Muscle layer of colon (tissue), 2 donors: ENCODE measurements around the gene C15orf39.

Experiments
- H3K27ac ChIP-seq: one replicate; pipeline ENCODE4 v1.7.0; 2013; ENCODE audit warnings: low read depth, mild to moderate bottlenecking, low read length, moderate library complexity
- H3K27me3 ChIP-seq, 2 donors: one replicate each; pipeline ENCODE4 v1.7.0; 2013; ENCODE audit warnings: low read length in 2 of 2, mild to moderate bottlenecking in 2 of 2; ENCODE audit not compliant: insufficient read depth in 2 of 2, control insufficient read depth in 1 of 2
- H3K36me3 ChIP-seq: one replicate; pipeline ENCODE4 v1.7.0; 2013; ENCODE audit warnings: mild to moderate bottlenecking, low read length; ENCODE audit not compliant: insufficient read depth
- H3K4me1 ChIP-seq: one replicate; pipeline ENCODE4 v1.7.0; 2013; ENCODE audit warnings: mild to moderate bottlenecking, low read length; ENCODE audit not compliant: insufficient read depth
- H3K4me3 ChIP-seq, 2 donors: one replicate each; pipeline ENCODE4 v1.7.0; 2013; ENCODE audit warnings: low read length in 2 of 2, low read depth in 1 of 2, mild to moderate bottlenecking in 1 of 2, moderate library complexity in 1 of 2
- H3K9ac ChIP-seq: one replicate; pipeline ENCODE4 v1.7.0; 2013; ENCODE audit warnings: low read length
- H3K9me3 ChIP-seq: one replicate; pipeline ENCODE4 v1.7.0; 2013; ENCODE audit warnings: mild to moderate bottlenecking, low read length
- donor health status: abdominal sarcoma.
- donor health status: Adenocarcinoma of cecum.

The C15orf39 gene

DNA sequence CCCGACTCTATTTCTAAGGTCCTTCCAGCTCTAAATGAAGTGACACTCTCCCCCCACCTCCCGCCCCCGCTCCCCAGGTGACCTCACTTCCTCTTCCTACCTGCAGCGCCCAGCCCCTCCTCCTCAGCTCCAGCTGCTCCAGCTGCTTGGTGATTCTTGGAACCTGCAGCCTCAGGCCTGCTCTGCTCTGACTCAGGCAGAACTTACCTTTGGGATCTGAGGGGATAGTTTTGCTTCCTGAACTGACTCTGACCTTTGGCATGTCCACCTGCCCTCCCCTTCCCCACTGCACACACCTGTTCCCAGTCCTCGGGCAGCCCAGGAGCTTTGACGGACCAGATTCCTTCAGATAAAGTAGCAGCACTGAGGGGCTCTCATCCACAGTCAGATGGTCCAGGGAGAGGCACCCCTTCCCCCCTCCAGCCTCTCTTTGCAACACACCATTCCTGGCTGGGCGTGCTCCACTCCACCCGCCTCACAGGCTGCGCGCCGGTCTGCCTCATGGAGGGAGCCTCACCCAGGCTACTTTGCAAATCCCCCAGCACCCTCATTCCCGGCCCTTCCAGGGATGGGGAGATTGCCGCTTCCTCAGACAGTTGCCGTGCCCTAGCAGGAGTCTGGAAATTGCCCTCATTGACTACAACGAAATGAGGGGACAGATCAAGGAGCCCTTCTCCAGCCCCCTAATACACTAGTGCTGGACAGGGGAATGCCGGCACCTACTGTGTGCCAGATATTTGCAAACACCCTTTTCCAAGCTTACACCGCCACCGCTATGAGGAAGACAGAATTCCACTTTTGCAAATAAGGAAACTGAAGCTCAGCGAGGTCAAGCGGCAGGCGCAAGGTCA is 692 bp upstream of the C15orf39 start:
- H3K4me3 ChIP-seq, result peak overlapping the region in 1 of 2 donors; percentile 61
- H3K27me3 ChIP-seq, result no peaks in the 10 kb centered on the region
- H3K36me3 ChIP-seq, result peaks cover 5% of the 10 kb centered on the region
- H3K9me3 ChIP-seq, result no peaks in the 10 kb centered on the region
- peaks cover 30% of the 10 kb centered on the region for H3K4me1 ChIP-seq
- H3K9ac ChIP-seq, result no peak overlapping the region
- H3K27ac ChIP-seq, result peak overlapping the region; percentile 65

DNA sequence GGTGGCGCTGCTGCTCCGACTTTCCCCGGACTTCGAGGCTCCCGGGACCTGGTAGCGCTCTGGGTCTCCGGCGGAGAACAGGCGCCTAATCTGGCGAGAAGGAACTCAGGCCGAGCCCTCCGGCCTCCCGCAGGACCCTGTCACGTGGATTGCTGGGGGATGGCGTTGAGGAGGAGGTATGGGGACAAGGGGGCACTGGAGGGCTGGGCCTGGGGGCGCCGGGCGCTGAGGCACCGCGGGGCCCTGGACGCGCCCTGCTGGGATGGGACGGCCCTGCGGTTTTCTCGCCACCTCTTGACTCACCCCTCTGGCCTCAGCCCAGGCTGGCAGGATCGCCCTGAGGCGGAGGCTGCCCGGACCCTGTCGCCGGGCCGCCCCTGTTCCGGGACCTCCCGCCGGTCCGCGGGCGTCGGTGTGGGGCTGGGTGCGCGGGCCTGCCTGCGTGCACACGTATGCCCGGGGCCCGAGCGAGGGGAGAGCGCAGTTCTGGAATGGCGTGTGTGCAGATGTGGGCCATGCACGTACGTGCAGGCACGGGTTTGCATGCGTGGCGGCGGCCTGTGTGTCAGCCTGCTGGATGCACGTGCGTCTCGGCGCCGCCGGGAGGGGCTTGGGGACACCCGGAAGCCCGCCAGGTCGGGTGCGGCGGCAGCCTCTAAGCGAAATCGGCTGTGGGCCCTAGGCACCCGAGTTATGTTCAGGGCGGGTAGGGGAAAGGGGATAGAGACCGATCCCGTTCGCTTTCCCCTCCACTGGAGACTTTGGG is 752 bp downstream of the C15orf39 start:
- H3K27ac ChIP-seq, result peak overlapping the region; percentile 67
- peak overlapping the region; percentile 69 to 92 for H3K4me3 ChIP-seq
- H3K27me3 ChIP-seq, result no peaks in the 10 kb centered on the region
- no peaks in the 10 kb centered on the region for H3K9me3 ChIP-seq
- peaks cover 6% of the 10 kb centered on the region for H3K36me3 ChIP-seq
- H3K9ac ChIP-seq, result peak overlapping the region; percentile 75
- H3K4me1 ChIP-seq, result peaks cover 30% of the 10 kb centered on the region

DNA sequence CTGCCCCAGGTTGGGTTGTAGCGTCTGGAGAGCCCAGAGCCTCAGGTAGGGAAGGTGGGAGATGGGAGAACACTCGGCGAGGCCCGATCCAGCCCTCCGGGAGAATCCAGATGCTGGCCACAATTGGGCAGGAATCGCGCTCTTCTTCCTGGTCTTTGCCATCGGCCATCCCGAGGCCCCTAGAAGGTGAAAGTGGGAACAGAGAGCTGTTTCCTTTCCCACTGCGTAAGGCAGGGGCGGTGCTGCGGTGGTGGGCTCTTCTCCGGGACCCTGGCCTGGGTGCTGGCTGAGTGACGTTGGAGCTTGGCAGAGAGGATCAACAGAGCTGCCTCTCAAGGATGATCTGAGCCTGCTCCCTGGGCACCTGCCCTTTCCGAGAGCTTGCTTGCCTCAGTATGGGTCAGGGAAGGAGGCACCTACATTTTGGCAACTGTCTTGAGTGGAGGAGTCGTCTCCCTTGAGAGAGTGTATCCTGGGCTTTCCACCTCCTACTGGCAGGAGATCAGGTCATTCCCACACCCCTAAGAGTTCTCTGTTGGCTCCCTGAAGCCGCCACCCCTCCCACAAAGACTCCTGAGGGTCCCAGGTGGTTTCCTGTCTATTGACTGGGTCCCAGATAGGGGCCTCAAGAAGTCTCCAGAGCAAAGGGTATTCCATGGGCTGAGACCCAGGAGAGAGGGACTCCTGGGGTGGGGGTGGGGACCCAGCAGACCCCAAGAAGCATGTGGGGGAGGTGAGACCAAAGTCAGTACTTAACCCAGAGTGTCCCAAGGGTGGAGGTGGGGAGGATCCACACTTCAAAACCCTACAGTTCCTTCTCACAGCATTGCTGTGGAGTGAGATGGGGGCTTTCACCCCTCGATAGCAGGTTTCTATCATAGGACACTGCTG is 1.6 kb downstream of the C15orf39 start:
- peak overlapping the region; percentile 75 for H3K9ac ChIP-seq

DNA sequence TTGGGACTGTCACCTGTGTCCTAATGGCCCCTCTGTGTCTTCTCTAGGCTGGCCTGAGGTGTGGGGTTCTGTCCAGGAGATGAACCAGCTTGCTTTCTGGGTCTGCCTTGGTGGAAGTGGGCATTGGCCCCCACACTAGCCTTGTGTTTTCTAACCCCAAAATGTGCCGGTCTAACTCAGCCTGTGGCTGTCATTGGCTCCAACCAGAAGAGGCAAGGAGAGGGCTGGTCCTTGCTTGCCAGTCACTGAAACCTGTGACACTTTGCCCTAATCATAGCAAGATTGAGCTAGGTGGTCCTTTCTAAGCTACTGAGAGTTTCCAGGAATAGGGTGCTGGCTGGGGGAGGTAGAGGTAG is 2.2 kb downstream of the C15orf39 start:
- Histone ChIP-seq H3K9me3 (no peaks in the 10 kb centered on the region), H3K4me3 (peak overlapping the region in 1 of 2 donors; percentile 69), H3K27me3 (no peaks in the 10 kb centered on the region), H3K36me3 (peaks cover 14% of the 10 kb centered on the region), H3K27ac (peak overlapping the region; percentile 67), H3K4me1 (peaks cover 30% of the 10 kb centered on the region), H3K9ac (no peak overlapping the region)

More for the DNA sequence above, 1.6 kb downstream of the C15orf39 start:
- peaks cover 8% of the 10 kb centered on the region for H3K36me3 ChIP-seq
- no peaks in the 10 kb centered on the region for H3K27me3 ChIP-seq
- H3K4me1 ChIP-seq, result peaks cover 30% of the 10 kb centered on the region
- peak overlapping the region; percentile 67 for H3K27ac ChIP-seq
- H3K9me3 ChIP-seq, result no peaks in the 10 kb centered on the region
- peak overlapping the region; percentile 69 to 92 for H3K4me3 ChIP-seq

DNA sequence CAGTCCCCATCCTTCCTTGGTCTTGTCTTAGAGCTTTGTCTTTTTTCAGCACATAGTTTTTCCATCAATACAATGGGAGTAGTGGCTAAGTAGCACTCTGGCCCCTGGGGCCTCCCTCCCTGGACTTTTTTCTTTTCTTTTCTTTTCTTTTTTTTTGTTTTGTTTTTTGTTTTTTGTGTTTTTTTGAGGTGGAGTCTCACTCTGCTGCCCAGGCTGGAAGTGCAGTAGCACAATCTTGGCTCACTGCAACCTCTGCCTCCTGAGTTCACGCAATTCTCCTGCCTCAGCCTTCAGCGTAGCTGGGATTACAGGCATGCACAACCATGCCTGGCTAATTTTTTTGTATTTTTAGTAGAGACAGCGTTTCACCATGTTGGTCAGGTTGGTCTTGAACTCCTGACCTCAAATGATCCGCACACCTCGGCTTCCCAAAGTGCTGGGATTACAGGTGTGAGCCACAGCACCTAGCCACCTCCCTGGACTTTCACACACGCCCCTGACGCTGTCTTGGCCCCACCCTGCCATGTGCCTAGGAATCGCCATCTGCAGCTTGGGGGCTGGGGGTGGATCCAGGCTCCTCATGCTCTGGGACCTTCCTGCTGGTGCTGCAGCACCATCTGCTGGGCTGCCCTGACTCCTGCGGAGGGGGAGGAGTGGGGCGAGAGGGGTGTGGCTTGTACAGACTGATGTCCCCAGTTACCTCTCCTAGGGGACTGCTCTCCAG is 2.8 kb downstream of the C15orf39 start:
- Histone ChIP-seq H3K36me3 (peaks cover 20% of the 10 kb centered on the region), H3K27ac (no peak overlapping the region), H3K27me3 (no peaks in the 10 kb centered on the region), H3K4me1 (peaks cover 30% of the 10 kb centered on the region), H3K9ac (no peak overlapping the region), H3K9me3 (no peaks in the 10 kb centered on the region), H3K4me3 (no peak overlapping the region)

DNA sequence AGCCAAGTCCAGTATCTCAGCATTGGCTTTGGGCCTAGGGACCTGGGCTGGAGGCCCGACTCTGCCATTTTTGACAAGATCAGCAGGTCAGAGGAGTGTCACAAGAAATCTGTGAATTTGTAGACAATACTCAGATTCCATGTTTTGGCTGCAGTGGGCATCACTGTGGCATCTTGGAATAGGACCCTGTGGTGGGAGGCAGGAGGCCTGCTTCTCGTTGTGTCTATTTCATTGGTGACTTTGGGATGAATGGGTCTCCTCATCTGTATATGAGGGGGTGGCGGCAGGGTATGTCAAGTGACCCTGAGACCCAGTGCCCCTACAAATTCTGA is 3.3 kb downstream of the C15orf39 start:
- no peak overlapping the region for H3K9ac ChIP-seq
- H3K36me3 ChIP-seq, result peaks cover 24% of the 10 kb centered on the region
- no peak overlapping the region for H3K4me3 ChIP-seq
- H3K4me1 ChIP-seq, result peaks cover 30% of the 10 kb centered on the region
- no peaks in the 10 kb centered on the region for H3K27me3 ChIP-seq
- H3K9me3 ChIP-seq, result no peaks in the 10 kb centered on the region
- no peak overlapping the region for H3K27ac ChIP-seq

DNA sequence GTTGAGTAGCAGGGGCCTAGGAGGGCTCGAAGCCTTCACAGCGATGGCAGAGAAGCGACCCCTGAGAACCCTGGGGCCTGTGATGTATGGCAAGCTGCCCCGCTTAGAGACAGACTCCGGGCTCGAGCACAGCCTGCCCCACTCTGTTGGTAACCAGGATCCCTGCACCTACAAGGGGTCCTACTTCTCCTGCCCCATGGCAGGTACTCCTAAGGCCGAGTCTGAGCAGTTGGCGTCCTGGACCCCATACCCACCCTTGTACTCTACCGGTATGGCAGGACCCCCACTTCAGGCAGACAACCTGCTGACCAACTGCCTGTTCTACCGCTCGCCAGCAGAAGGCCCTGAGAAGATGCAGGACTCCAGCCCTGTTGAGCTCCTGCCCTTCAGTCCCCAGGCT is 4.3 kb downstream of the C15orf39 start:
- Histone ChIP-seq H3K36me3 (peaks cover 33% of the 10 kb centered on the region), H3K27ac (no peak overlapping the region), H3K9me3 (no peaks in the 10 kb centered on the region), H3K9ac (no peak overlapping the region), H3K4me1 (peaks cover 26% of the 10 kb centered on the region), H3K4me3 (no peak overlapping the region), H3K27me3 (no peaks in the 10 kb centered on the region)

DNA sequence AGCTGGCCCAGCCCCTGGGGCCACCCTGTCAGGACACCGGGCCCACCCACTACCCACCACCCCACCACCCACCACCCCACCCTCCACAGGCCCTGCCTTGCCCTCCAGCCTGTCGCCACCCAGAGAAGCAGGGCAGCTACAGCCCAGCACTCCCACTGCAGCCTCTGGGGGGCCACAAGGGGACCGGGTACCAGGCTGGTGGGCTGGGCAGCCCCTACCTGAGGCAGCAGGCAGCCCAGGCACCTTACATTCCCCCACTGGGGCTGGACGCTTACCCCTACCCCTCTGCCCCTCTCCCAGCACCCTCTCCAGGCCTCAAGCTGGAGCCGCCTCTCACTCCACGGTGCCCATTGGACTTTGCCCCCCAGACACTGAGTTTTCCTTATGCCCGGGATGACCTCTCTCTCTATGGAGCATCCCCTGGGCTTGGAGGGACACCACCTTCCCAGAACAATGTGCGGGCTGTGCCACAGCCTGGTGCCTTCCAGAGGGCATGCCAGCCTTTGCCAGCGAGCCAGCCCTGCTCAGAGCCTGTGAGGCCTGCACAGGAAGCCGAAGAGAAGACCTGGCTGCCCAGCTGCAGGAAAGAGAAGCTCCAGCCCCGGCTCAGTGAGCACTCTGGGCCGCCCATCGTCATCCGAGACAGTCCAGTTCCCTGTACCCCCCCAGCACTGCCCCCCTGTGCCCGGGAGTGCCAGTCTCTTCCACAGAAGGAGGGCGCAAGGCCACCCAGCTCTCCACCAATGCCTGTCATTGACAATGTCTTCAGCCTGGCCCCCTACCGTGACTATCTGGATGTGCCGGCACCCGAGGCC is 5.3 kb downstream of the C15orf39 start:
- Histone ChIP-seq H3K9me3 (no peaks in the 10 kb centered on the region), H3K4me3 (no peak overlapping the region), H3K4me1 (peaks cover 32% of the 10 kb centered on the region), H3K27me3 (no peaks in the 10 kb centered on the region), H3K27ac (no peak overlapping the region), H3K36me3 (peaks cover 43% of the 10 kb centered on the region), H3K9ac (no peak overlapping the region)

DNA sequence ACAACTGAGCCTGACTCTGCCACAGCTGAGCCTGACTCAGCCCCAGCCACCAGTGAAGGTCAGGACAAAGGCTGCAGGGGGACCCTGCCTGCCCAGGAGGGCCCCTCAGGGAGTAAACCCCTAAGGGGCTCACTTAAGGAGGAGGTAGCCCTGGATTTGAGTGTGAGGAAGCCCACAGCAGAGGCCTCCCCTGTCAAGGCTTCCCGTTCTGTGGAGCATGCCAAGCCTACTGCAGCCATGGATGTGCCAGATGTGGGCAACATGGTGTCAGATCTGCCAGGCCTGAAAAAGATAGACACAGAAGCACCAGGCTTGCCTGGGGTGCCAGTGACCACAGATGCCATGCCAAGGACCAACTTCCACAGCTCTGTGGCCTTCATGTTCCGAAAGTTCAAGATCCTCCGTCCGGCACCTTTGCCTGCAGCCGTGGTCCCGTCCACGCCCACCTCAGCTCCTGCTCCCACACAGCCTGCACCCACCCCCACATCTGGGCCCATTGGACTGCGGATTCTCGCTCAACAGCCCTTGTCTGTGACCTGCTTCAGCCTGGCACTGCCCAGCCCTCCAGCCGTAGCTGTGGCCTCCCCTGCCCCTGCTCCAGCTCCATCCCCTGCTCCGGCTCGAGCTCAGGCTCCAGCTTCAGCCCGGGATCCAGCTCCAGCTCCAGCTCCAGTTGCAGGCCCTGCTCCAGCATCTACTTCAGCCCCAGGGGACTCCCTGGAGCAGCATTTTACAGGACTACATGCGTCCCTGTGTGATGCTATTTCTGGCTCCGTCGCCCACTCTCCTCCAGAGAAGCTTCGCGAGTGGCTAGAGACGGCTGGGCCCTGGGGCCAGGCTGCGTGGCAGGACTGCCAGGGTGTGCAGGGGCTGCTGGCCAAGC is 6.2 kb downstream of the C15orf39 start:
- no peak overlapping the region for H3K9ac ChIP-seq
- no peak overlapping the region for H3K4me3 ChIP-seq
- peaks cover 51% of the 10 kb centered on the region for H3K36me3 ChIP-seq
- H3K9me3 ChIP-seq, result no peaks in the 10 kb centered on the region
- H3K27me3 ChIP-seq, result no peaks in the 10 kb centered on the region
- no peak overlapping the region for H3K27ac ChIP-seq
- peaks cover 35% of the 10 kb centered on the region for H3K4me1 ChIP-seq
